HG03469 (cell line): ENCODE measurements around the gene TNRC6B.
"Not testable (repeated sequence)": the region's sequence is repeated elsewhere in the genome, so short reads cannot be mapped to it uniquely, and the experiment has no call there.

Source experiments
- ATAC-seq: cut with Tn5 transposase; IDR thresholded peaks from one replicate; pipeline ENCODE4 v1.9.1; 2021; ENCODE audit warnings: mild to moderate bottlenecking, moderate library complexity, moderate number of reproducible peaks; ENCODE audit not compliant: unreplicated experiment

TNRC6B gene

GRCh38 chr22:40346185-40347118 is 168.7 kb downstream of the TNRC6B start, which contains the start of gene ADSL:
Gene ADSL (plus strand): TSS chr22:40346500. CDS start chr22:40346559, 59 bp downstream.
- ATAC-seq = no peak

- ATAC-seq = no peak
Observed at GRCh38 chr22:40347300-40347699, 169.6 kb downstream of the TNRC6B start.

DNA sequence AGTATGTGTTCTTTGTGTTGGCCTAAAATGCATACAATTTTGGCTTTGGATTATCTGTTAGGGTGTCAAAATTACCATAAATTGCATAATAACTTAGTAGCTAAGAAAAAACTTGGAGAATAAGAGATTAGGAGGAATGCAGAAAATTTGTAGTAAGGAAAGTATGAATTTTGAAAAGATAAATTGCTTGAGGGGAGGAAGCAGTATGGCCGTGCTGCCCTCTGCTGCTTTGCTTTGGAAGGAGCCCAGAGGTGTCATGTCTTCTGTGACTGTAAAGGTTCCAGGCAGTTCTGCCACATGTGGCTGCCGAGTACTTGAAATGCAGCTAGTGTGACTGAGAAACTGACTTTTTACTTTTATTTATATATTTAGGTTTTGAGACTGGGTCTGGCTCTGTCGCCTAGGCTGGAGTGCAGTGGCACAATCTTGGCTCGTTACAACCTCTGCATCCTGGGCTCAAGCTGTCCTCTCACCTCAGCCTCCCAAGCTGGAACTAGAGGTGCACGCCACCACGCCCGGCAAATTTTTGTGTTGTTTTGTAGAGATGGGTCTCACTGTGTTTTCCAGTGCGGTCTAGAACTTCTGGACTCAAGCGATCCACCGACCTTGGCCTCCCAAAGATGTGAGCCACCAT is 170.4 kb downstream of the TNRC6B start:
- no peak for ATAC-seq

DNA sequence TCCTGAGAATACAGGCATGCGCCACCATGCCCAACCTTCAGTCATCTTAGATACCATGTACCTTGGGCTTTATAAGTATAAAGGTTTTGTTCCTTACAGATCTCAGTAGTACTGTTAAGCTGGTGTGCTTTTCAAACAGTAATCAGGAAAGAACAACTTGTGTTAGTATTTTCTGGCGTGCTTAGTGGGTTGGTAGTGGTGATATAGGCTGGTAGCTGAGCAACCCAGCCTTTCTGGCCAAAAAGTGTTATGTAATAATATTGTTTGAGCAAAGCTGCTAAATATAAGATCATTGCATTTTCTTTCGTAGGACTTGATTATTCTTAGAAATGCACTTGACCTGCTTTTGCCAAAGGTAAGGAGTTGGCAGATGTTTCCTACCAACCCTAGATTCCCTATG is 175.0 kb downstream of the TNRC6B start:
- no peak for ATAC-seq

DNA sequence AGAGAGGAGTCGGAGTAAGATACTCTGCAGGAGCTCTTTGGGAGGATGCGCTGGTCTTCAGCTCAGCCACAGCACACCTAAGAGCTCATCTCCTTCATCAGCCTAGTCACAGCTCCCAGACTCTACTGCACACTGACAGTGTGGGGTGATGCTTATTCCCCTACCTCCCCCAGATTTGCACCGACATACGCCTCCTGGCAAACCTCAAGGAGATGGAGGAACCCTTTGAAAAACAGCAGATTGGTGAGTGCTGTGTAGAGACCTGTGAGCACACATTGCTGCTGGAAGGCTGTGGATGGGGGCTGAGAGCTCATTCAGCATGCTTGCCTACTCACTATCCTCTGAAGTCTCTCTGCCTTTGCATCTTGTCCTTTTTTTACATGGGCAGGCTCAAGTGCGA is 183.4 kb downstream of the TNRC6B start:
- no peak for ATAC-seq

DNA sequence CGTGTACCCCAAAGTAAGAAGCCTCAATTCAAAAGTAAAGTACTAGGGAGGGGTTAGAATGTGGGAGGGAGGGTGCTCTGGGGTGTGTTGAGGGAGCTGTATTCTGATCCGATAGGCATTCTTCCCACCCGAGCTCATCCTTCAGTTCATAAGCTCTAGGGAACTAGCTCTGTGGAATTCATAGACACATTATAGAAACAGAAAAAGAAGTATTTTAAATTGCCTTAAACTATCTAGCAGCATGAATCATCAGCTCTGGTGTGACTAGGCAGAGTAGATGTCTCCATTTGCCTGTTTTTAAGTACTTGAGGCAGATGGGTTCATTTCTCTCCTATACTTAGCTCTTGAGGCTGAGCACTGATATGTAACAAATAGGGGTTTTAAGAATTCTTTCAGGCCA is 185.3 kb downstream of the TNRC6B start:
- no peak for ATAC-seq

GRCh38 chr22:40364431-40364830 is 186.7 kb downstream of the TNRC6B start:
- no peak for ATAC-seq

- no peak for ATAC-seq
Observed at GRCh38 chr22:40366068-40366467, 188.3 kb downstream of the TNRC6B start.

GRCh38 chr22:40367342-40367741 is 189.6 kb downstream of the TNRC6B start:
- ATAC-seq = no peak

- ATAC-seq = no peak
Observed at GRCh38 chr22:40368016-40368415, 190.3 kb downstream of the TNRC6B start.

GRCh38 chr22:40368836-40369235 is 191.1 kb downstream of the TNRC6B start:
- no peak for ATAC-seq

DNA sequence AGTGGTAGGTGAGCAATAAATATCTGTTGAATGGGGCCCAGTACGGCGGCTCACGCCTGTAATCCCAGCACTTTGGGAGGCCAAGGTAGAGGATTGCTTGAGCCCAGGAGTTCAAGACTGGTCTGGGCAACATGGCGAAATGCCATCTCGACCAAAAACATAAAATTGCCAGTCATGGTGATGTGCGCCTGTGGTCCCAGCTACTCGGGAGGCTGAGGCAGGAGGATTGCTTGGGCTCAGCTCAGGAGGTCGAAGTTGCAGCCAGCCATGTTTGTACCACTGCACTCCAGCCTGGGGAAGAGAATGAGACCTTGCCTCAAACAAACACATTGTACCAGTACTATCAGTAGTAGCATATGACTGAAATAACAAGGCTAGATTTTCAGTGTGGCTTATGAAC is 196.8 kb downstream of the TNRC6B start:
- ATAC-seq = no peak

DNA sequence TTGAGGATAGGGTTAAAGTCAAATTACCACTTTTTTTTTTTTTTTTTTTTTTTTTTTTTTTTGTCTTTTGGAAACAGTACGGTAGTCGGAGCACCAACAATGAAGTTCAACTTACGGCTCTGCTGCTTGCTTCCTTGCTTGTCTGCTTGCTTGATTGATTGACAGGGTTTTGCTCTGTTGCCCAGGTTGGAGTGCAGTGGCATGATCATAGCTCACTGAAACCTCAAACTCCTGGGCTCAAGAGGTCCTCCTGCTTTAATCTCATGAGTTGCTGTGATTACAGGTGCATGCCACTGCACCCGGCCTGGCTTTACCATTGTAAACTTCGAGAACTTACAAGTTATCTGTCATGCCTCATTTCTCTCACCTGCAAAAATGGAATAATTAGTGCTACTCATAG is 198.4 kb downstream of the TNRC6B start:
- no peak for ATAC-seq

DNA sequence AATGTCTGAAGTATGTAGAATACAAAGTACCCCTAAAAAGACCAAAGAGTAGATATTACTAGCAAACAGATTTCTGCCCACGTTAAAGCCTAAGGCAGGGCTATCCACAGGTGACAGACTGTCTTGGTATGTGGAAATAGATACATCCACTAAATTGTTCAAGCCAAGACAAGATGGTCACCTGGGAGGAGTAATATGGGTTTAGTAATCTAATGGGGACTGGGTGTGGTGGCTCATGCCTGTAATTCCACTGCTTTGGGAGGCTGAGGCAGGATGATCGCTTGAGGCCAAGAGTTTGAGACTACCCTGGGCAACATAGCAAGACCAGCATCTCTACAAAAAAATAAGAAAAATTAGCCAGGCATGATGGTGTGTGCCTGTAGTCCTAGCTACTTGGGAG is 200.2 kb downstream of the TNRC6B start:
- ATAC-seq = no peak

DNA sequence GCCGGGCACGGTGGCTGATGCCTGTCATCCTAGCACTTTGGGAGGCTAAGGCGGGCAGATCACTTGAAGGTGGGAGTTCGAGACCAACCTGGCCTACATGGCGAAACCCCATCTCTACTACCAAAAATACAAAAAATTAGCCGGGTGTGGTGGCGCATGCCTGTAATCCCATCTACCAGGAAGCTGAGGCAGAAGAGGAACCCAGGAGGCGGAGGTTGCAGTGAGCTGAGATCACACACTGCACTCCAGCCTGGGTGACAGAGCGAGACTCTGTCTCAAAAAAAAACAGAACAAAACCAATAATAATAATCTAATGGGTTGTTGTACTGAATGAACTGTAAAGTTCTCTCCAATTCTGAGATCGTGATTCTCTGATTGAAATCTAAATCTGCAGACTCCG is 200.7 kb downstream of the TNRC6B start:
- ATAC-seq = not testable (repeated sequence)

GRCh38 chr22:40381461-40381860 is 203.7 kb downstream of the TNRC6B start:
- no peak for ATAC-seq

DNA sequence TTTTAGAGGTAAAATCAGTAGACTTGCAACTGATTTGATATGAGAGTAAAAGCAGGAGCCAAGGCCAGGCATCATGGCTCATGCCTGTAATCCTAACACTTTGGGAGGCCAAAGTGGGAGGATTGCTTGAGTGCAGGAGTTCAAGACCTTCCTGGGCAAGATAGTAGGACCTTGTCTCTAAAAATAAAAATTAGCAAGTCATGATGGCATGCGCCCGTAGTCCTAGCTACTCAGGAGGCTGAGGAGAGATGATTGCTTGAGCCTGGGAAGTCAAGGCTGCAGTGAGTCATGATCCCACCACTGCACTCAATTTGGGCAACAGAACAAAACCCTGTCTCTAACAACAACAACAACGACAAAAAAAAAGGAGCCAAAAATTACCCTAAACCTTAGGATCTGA is 206.2 kb downstream of the TNRC6B start:
- no peak for ATAC-seq

GRCh38 chr22:40385036-40385782 is 207.5 kb downstream of the TNRC6B start:
- ATAC-seq = no peak
